HEK293 (cell line): ENCODE results near the gene CAPS.

Experiments used
- CTCF ChIA-PET: fragments of 350-600 bp; formaldehyde crosslinking; extraction: SDS; loops from one replicate; lab custom pipeline; 2021; ENCODE audit warnings: antibody characterized with exemption; lab: Yijun Ruan, JAX
- POLR2A ChIA-PET: fragments of 300-600 bp; formaldehyde crosslinking; extraction: SDS; loops from one replicate; lab custom pipeline; 2020; ENCODE audit warnings: antibody characterized with exemption, inconsistent platforms; lab: Yijun Ruan, JAX
- H3K27ac ChIP-seq: fragments of 200-500 bp; sonication (Bioruptor generic); 2 replicates; pipeline ENCODE4 v1.5.1; 2014; ENCODE audit warnings: low read depth, low read length, control low read depth, inconsistent platforms; ENCODE audit errors: extremely low read depth
- H3K36me3 ChIP-seq, 2 experiments: fragments of 200-500 bp in 1 of 2; sonication (Bioruptor generic) in 1 of 2; 1 replicate in 1 of 2; 2 replicates in 1 of 2; pipeline ENCODE4 v1.5.1; 2014 to 2017; ENCODE audit warnings: inconsistent platforms in 2 of 2, low read length in 2 of 2; ENCODE audit not compliant: control insufficient read depth in 2 of 2, insufficient read depth in 1 of 2
- H3K4me1 ChIP-seq: fragments of 200-500 bp; sonication (Bioruptor generic); 2 replicates; pipeline ENCODE4 v1.5.1; 2014; ENCODE audit warnings: mild to moderate bottlenecking, low read length, inconsistent platforms; ENCODE audit not compliant: control insufficient read depth, insufficient read depth
- H3K4me3 ChIP-seq: 2 replicates; pipeline ENCODE4 v1.5.1; 2011; ENCODE audit warnings: low read depth, mild to moderate bottlenecking, control low read depth, low read length, moderate library complexity
- H3K9me3 ChIP-seq: fragments of 200-500 bp; sonication (Bioruptor generic); 2 replicates; pipeline ENCODE4 v1.5.1; 2014; ENCODE audit warnings: low read depth, low read length, inconsistent platforms; ENCODE audit not compliant: control insufficient read depth, insufficient read depth
- KLF1 ChIP-seq: fragments of 450-650 bp; formaldehyde crosslinking; IDR thresholded peaks from 2 replicates; pipeline ENCODE4 v1.5.1; 2016; ENCODE audit warnings: missing biosample characterization, missing genetic modification characterization
- KLF16 ChIP-seq: fragments of 450-650 bp; formaldehyde crosslinking; IDR thresholded peaks from 2 replicates; pipeline ENCODE4 v1.5.1; 2017; ENCODE audit warnings: missing biosample characterization, missing genetic modification characterization
- KLF9 ChIP-seq: fragments of 450-650 bp; formaldehyde crosslinking; IDR thresholded peaks from 2 replicates; pipeline ENCODE4 v1.5.1; 2016; ENCODE audit warnings: missing biosample characterization, missing genetic modification characterization, low read depth
- SETDB1 ChIP-seq: IDR thresholded peaks from one replicate; pipeline ENCODE4 v1.6.1; 2017; ENCODE audit warnings: mild to moderate bottlenecking, low read length, moderate library complexity, mixed read lengths; ENCODE audit not compliant: insufficient read length
- ZNF121 ChIP-seq: fragments of 450-650 bp; formaldehyde crosslinking; IDR thresholded peaks from 2 replicates; pipeline ENCODE4 v1.5.1; 2016; ENCODE audit warnings: missing biosample characterization, missing genetic modification characterization
- ZNF24 ChIP-seq: fragments of 450-650 bp; formaldehyde crosslinking; IDR thresholded peaks from 2 replicates; pipeline ENCODE4 v1.5.1; 2016; ENCODE audit warnings: missing biosample characterization, missing genetic modification characterization
- ZNF302 ChIP-seq: fragments of 450-650 bp; formaldehyde crosslinking; IDR thresholded peaks from 2 replicates; pipeline ENCODE4 v1.5.1; 2016; ENCODE audit warnings: missing biosample characterization, missing genetic modification characterization, low read depth
- ZNF664 ChIP-seq: fragments of 450-650 bp; formaldehyde crosslinking; IDR thresholded peaks from 2 replicates; pipeline ENCODE4 v1.5.1; 2016; ENCODE audit warnings: missing biosample characterization, missing genetic modification characterization
- ZSCAN23 ChIP-seq: fragments of 450-650 bp; formaldehyde crosslinking; IDR thresholded peaks from 2 replicates; pipeline ENCODE4 v1.5.1; 2016; ENCODE audit warnings: missing biosample characterization, missing genetic modification characterization
- TF ChIP-seq, protein P1 (sequence below): fragments of 450-650 bp; formaldehyde crosslinking; optimal IDR thresholded peaks from 2 replicates; pipeline ENCODE3; 2016; ENCODE audit warnings: missing biosample characterization, mild to moderate bottlenecking, missing genetic modification characterization
- TF ChIP-seq, protein P2 (sequence below): fragments of 450-650 bp; formaldehyde crosslinking; IDR thresholded peaks from 2 replicates; pipeline ENCODE4 v1.5.1; 2016; ENCODE audit warnings: missing biosample characterization, missing genetic modification characterization, borderline replicate concordance

CAPS gene

DNA sequence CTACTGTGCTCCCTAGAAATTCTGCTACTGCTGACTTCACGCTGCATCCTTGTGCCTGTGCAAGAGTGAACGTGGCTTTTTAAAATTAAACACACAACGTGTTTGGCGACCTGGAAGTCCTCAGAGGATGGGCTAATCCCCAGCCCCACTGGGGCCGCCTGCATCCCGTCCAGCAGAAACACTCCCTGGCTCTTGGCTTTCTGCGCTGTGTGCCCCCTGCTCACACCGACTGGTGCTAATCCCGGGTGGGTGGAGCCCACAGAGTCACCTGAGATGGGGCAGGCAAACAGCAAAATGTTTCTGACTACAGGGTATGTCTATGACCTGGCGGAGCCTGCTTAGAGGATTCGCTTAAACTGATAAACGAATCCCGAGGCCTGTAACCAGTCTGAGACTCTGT is 15.1 kb downstream of the CAPS start:
- Histone ChIP-seq H3K36me3 (peaks cover 28 to 99% of the 10 kb centered on the region in 2 experiments), H3K4me1 (no peaks in the 10 kb centered on the region), H3K27ac (no peak overlapping the region), H3K4me3 (no peak overlapping the region), H3K9me3 (no peaks in the 10 kb centered on the region)
- ChIA-PET POLR2A (no interaction called here), CTCF (interaction anchor here (0.5 to 1.4 kb wide), 4 partner anchors 8 to 752 kb away, joined by 3 to 5 read pairs (median 3); no protein-coding TSS in a partner anchor)
- no peak for TF ChIP-seq ZNF664

- POLR2A ChIA-PET: no interaction called here
- Histone ChIP-seq H3K9me3 (no peaks in the 10 kb centered on the region), H3K4me3 (no peak overlapping the region)
- TF ChIP-seq KLF9 (tag by site-specific recombination): peak; percentile 50; the same call in 1 of the 2 replicates
- peak; percentile 90 for TF ChIP-seq KLF1
- TF ChIP-seq ZSCAN23: no peak
- TF ChIP-seq, all 188 proteins: peak for 2
- Histone ChIP-seq H3K4me1 (no peaks in the 10 kb centered on the region), H3K36me3 (peaks cover 28 to 95% of the 10 kb centered on the region in 2 experiments), H3K27ac (no peak overlapping the region)
- CTCF ChIA-PET: interaction anchor here (0.5 to 1.4 kb wide), 5 partner anchors 9 to 752 kb away, joined by 3 to 5 read pairs (median 3); no protein-coding TSS in a partner anchor
Measured at GRCh38 chr19:5929625-5930024, 15.6 kb downstream of the CAPS start.

- POLR2A ChIA-PET: no interaction called here
- CTCF ChIA-PET: no interaction called here
Measured at GRCh38 chr19:5931251-5931650, 17.2 kb downstream of the CAPS start.

More at GRCh38 chr19:5931251-5931650, 17.2 kb downstream of the CAPS start:
- H3K27ac ChIP-seq: no peak overlapping the region
- H3K9me3 ChIP-seq: no peaks in the 10 kb centered on the region
- TF ChIP-seq ZNF24 (no peak), ZNF302 (tag by site-specific recombination) (no peak), KLF16 (tag by site-specific recombination) (no peak), ZNF121 (tag by site-specific recombination) (no peak), SETDB1 (no peak)
- TF ChIP-seq, protein P1, sequence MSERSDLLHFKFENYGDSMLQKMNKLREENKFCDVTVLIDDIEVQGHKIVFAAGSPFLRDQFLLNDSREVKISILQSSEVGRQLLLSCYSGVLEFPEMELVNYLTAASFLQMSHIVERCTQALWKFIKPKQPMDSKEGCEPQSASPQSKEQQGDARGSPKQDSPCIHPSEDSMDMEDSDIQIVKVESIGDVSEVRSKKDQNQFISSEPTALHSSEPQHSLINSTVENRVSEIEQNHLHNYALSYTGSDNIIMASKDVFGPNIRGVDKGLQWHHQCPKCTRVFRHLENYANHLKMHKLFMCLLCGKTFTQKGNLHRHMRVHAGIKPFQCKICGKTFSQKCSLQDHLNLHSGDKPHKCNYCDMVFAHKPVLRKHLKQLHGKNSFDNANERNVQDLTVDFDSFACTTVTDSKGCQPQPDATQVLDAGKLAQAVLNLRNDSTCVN (tag by site-specific recombination): no peak
- TF ChIP-seq, protein P2, sequence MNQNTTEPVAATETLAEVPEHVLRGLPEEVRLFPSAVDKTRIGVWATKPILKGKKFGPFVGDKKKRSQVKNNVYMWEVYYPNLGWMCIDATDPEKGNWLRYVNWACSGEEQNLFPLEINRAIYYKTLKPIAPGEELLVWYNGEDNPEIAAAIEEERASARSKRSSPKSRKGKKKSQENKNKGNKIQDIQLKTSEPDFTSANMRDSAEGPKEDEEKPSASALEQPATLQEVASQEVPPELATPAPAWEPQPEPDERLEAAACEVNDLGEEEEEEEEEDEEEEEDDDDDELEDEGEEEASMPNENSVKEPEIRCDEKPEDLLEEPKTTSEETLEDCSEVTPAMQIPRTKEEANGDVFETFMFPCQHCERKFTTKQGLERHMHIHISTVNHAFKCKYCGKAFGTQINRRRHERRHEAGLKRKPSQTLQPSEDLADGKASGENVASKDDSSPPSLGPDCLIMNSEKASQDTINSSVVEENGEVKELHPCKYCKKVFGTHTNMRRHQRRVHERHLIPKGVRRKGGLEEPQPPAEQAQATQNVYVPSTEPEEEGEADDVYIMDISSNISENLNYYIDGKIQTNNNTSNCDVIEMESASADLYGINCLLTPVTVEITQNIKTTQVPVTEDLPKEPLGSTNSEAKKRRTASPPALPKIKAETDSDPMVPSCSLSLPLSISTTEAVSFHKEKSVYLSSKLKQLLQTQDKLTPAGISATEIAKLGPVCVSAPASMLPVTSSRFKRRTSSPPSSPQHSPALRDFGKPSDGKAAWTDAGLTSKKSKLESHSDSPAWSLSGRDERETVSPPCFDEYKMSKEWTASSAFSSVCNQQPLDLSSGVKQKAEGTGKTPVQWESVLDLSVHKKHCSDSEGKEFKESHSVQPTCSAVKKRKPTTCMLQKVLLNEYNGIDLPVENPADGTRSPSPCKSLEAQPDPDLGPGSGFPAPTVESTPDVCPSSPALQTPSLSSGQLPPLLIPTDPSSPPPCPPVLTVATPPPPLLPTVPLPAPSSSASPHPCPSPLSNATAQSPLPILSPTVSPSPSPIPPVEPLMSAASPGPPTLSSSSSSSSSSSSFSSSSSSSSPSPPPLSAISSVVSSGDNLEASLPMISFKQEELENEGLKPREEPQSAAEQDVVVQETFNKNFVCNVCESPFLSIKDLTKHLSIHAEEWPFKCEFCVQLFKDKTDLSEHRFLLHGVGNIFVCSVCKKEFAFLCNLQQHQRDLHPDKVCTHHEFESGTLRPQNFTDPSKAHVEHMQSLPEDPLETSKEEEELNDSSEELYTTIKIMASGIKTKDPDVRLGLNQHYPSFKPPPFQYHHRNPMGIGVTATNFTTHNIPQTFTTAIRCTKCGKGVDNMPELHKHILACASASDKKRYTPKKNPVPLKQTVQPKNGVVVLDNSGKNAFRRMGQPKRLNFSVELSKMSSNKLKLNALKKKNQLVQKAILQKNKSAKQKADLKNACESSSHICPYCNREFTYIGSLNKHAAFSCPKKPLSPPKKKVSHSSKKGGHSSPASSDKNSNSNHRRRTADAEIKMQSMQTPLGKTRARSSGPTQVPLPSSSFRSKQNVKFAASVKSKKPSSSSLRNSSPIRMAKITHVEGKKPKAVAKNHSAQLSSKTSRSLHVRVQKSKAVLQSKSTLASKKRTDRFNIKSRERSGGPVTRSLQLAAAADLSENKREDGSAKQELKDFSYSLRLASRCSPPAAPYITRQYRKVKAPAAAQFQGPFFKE: no peak
- no peak overlapping the region for H3K4me3 ChIP-seq
- peaks cover 4% of the 10 kb centered on the region; the same call in 1 of the 2 replicates for H3K4me1 ChIP-seq
- peaks cover 24 to 84% of the 10 kb centered on the region in 2 experiments for H3K36me3 ChIP-seq
